ENCODE measurements around the gene GPR45.
"Not testable (repeated sequence)": the region's sequence is repeated elsewhere in the genome, so short reads cannot be mapped to it uniquely, and the experiment has no call there.

The GPR45 gene

GRCh38 chr2:105251016-105251648, 9.6 kb downstream of the GPR45 start:
- H3K4me1 ChIP-seq (ENCODE audit: control insufficient read depth in 5 of 5, insufficient read depth in 5 of 5, low read length in 5 of 5); H3K27me3 ChIP-seq (ENCODE audit: control insufficient read depth in 5 of 5, insufficient read depth in 4 of 5, low read length in 5 of 5); H3K9me3 ChIP-seq (ENCODE audit: control insufficient read depth in 5 of 5, low read length in 5 of 5); H3K9ac ChIP-seq (ENCODE audit: low read length in 5 of 5); H3K4me3 ChIP-seq (ENCODE audit: low read depth in 1 of 5, low read length in 5 of 5); H3K27ac ChIP-seq (ENCODE audit: low read depth, low read length); H3K36me3 ChIP-seq (ENCODE audit: control insufficient read depth in 5 of 5, insufficient read depth in 5 of 5, low read length in 5 of 5): not testable (repeated sequence)

- Histone ChIP-seq H3K9me3 (ENCODE audit: control insufficient read depth in 5 of 5, low read length in 5 of 5) (no peaks in the 10 kb centered on the region), H3K36me3 (ENCODE audit: control insufficient read depth in 5 of 5, insufficient read depth in 5 of 5, low read length in 5 of 5) (no peaks in the 10 kb centered on the region), H3K9ac (ENCODE audit: low read length in 5 of 5) (no peak overlapping the region), H3K4me3 (ENCODE audit: low read depth in 1 of 5, low read length in 5 of 5) (no peak overlapping the region), H3K27me3 (ENCODE audit: control insufficient read depth in 5 of 5, insufficient read depth in 4 of 5, low read length in 5 of 5) (no peaks in the 10 kb centered on the region), H3K27ac (ENCODE audit: low read depth, low read length) (no peak overlapping the region), H3K4me1 (ENCODE audit: control insufficient read depth in 5 of 5, insufficient read depth in 5 of 5, low read length in 5 of 5) (peaks cover 0 to 6% (median 5%) of the 10 kb centered on the region in 5 donors)
Observed at GRCh38 chr2:105252271-105252670, 10.7 kb downstream of the GPR45 start.

- Histone ChIP-seq H3K36me3 (ENCODE audit: control insufficient read depth in 5 of 5, insufficient read depth in 5 of 5, low read length in 5 of 5) (no peaks in the 10 kb centered on the region), H3K9ac (ENCODE audit: low read length in 5 of 5) (no peak overlapping the region), H3K27ac (ENCODE audit: low read depth, low read length) (no peak overlapping the region), H3K9me3 (ENCODE audit: control insufficient read depth in 5 of 5, low read length in 5 of 5) (no peaks in the 10 kb centered on the region), H3K4me1 (ENCODE audit: control insufficient read depth in 5 of 5, insufficient read depth in 5 of 5, low read length in 5 of 5) (no peaks in the 10 kb centered on the region), H3K4me3 (ENCODE audit: low read depth in 1 of 5, low read length in 5 of 5) (no peak overlapping the region), H3K27me3 (ENCODE audit: control insufficient read depth in 5 of 5, insufficient read depth in 4 of 5, low read length in 5 of 5) (no peaks in the 10 kb centered on the region)
Observed at GRCh38 chr2:105254531-105255210, 13.1 kb downstream of the GPR45 start.

- Histone ChIP-seq H3K27ac (ENCODE audit: low read depth, low read length) (no peak overlapping the region), H3K4me1 (ENCODE audit: control insufficient read depth in 5 of 5, insufficient read depth in 5 of 5, low read length in 5 of 5) (no peaks in the 10 kb centered on the region), H3K9me3 (ENCODE audit: control insufficient read depth in 5 of 5, low read length in 5 of 5) (no peaks in the 10 kb centered on the region), H3K36me3 (ENCODE audit: control insufficient read depth in 5 of 5, insufficient read depth in 5 of 5, low read length in 5 of 5) (no peaks in the 10 kb centered on the region), H3K4me3 (ENCODE audit: low read depth in 1 of 5, low read length in 5 of 5) (no peak overlapping the region), H3K27me3 (ENCODE audit: control insufficient read depth in 5 of 5, insufficient read depth in 4 of 5, low read length in 5 of 5) (no peaks in the 10 kb centered on the region), H3K9ac (ENCODE audit: low read length in 5 of 5) (no peak overlapping the region)
Observed at GRCh38 chr2:105255979-105256378, 14.4 kb downstream of the GPR45 start.

GRCh38 chr2:105256431-105257047, 15.0 kb downstream of the GPR45 start:
- H3K27me3 ChIP-seq (ENCODE audit: control insufficient read depth in 5 of 5, insufficient read depth in 4 of 5, low read length in 5 of 5) = no peaks in the 10 kb centered on the region
- H3K4me3 ChIP-seq (ENCODE audit: low read depth in 1 of 5, low read length in 5 of 5) = no peak overlapping the region
- H3K9me3 ChIP-seq (ENCODE audit: control insufficient read depth in 5 of 5, low read length in 5 of 5) = no peaks in the 10 kb centered on the region
- no peak overlapping the region for H3K27ac ChIP-seq (ENCODE audit: low read depth, low read length)
- no peak overlapping the region for H3K9ac ChIP-seq (ENCODE audit: low read length in 5 of 5)
- no peaks in the 10 kb centered on the region for H3K4me1 ChIP-seq (ENCODE audit: control insufficient read depth in 5 of 5, insufficient read depth in 5 of 5, low read length in 5 of 5)
- no peaks in the 10 kb centered on the region for H3K36me3 ChIP-seq (ENCODE audit: control insufficient read depth in 5 of 5, insufficient read depth in 5 of 5, low read length in 5 of 5)

GRCh38 chr2:105257981-105258380, 16.4 kb downstream of the GPR45 start:
- peaks cover 0 to 9% (median 2%) of the 10 kb centered on the region in 5 donors for H3K36me3 ChIP-seq (ENCODE audit: control insufficient read depth in 5 of 5, insufficient read depth in 5 of 5, low read length in 5 of 5)
- H3K4me1 ChIP-seq (ENCODE audit: control insufficient read depth in 5 of 5, insufficient read depth in 5 of 5, low read length in 5 of 5) = no peaks in the 10 kb centered on the region
- no peaks in the 10 kb centered on the region for H3K27me3 ChIP-seq (ENCODE audit: control insufficient read depth in 5 of 5, insufficient read depth in 4 of 5, low read length in 5 of 5)
- H3K27ac ChIP-seq (ENCODE audit: low read depth, low read length) = no peak overlapping the region
- no peaks in the 10 kb centered on the region for H3K9me3 ChIP-seq (ENCODE audit: control insufficient read depth in 5 of 5, low read length in 5 of 5)
- H3K9ac ChIP-seq (ENCODE audit: low read length in 5 of 5) = no peak overlapping the region
- no peak overlapping the region for H3K4me3 ChIP-seq (ENCODE audit: low read depth in 1 of 5, low read length in 5 of 5)

GRCh38 chr2:105258835-105259350, 17.4 kb downstream of the GPR45 start:
- H3K4me3 ChIP-seq (ENCODE audit: low read depth in 1 of 5, low read length in 5 of 5) = no peak overlapping the region
- no peaks in the 10 kb centered on the region for H3K27me3 ChIP-seq (ENCODE audit: control insufficient read depth in 5 of 5, insufficient read depth in 4 of 5, low read length in 5 of 5)
- no peaks in the 10 kb centered on the region for H3K9me3 ChIP-seq (ENCODE audit: control insufficient read depth in 5 of 5, low read length in 5 of 5)

GRCh38 chr2:105261061-105261460, 19.5 kb downstream of the GPR45 start:
- H3K9ac ChIP-seq (ENCODE audit: low read length in 5 of 5) = no peak overlapping the region
- H3K4me1 ChIP-seq (ENCODE audit: control insufficient read depth in 5 of 5, insufficient read depth in 5 of 5, low read length in 5 of 5) = no peaks in the 10 kb centered on the region
- H3K9me3 ChIP-seq (ENCODE audit: control insufficient read depth in 5 of 5, low read length in 5 of 5) = no peaks in the 10 kb centered on the region
- H3K36me3 ChIP-seq (ENCODE audit: control insufficient read depth in 5 of 5, insufficient read depth in 5 of 5, low read length in 5 of 5) = peaks cover 9 to 32% (median 13%) of the 10 kb centered on the region in 5 donors
- no peak overlapping the region for H3K27ac ChIP-seq (ENCODE audit: low read depth, low read length)
- H3K4me3 ChIP-seq (ENCODE audit: low read depth in 1 of 5, low read length in 5 of 5) = no peak overlapping the region
- H3K27me3 ChIP-seq (ENCODE audit: control insufficient read depth in 5 of 5, insufficient read depth in 4 of 5, low read length in 5 of 5) = no peaks in the 10 kb centered on the region

More at GRCh38 chr2:105258835-105259350, 17.4 kb downstream of the GPR45 start:
- H3K9ac ChIP-seq (ENCODE audit: low read length in 5 of 5) = no peak overlapping the region
- no peak overlapping the region for H3K27ac ChIP-seq (ENCODE audit: low read depth, low read length)
- H3K4me1 ChIP-seq (ENCODE audit: control insufficient read depth in 5 of 5, insufficient read depth in 5 of 5, low read length in 5 of 5) = no peaks in the 10 kb centered on the region
- H3K36me3 ChIP-seq (ENCODE audit: control insufficient read depth in 5 of 5, insufficient read depth in 5 of 5, low read length in 5 of 5) = peaks cover under 1 to 17% (median 3%) of the 10 kb centered on the region in 5 donors

- Histone ChIP-seq H3K36me3 (ENCODE audit: control insufficient read depth in 5 of 5, insufficient read depth in 5 of 5, low read length in 5 of 5) (peaks cover 13 to 48% (median 30%) of the 10 kb centered on the region in 5 donors), H3K27ac (ENCODE audit: low read depth, low read length) (no peak overlapping the region)
Observed at GRCh38 chr2:105262651-105263091, 21.1 kb downstream of the GPR45 start.

GRCh38 chr2:105269426-105269825, 27.9 kb downstream of the GPR45 start:
- Histone ChIP-seq H3K9ac (ENCODE audit: low read length in 5 of 5) (no peak overlapping the region), H3K9me3 (ENCODE audit: control insufficient read depth in 5 of 5, low read length in 5 of 5) (no peaks in the 10 kb centered on the region), H3K36me3 (ENCODE audit: control insufficient read depth in 5 of 5, insufficient read depth in 5 of 5, low read length in 5 of 5) (peaks cover 31 to 97% (median 88%) of the 10 kb centered on the region in 5 donors)

More at GRCh38 chr2:105262651-105263091, 21.1 kb downstream of the GPR45 start:
- no peak overlapping the region for H3K4me3 ChIP-seq (ENCODE audit: low read depth in 1 of 5, low read length in 5 of 5)
- no peaks in the 10 kb centered on the region for H3K4me1 ChIP-seq (ENCODE audit: control insufficient read depth in 5 of 5, insufficient read depth in 5 of 5, low read length in 5 of 5)
- no peaks in the 10 kb centered on the region for H3K27me3 ChIP-seq (ENCODE audit: control insufficient read depth in 5 of 5, insufficient read depth in 4 of 5, low read length in 5 of 5)
- H3K9ac ChIP-seq (ENCODE audit: low read length in 5 of 5) = no peak overlapping the region
- no peaks in the 10 kb centered on the region for H3K9me3 ChIP-seq (ENCODE audit: control insufficient read depth in 5 of 5, low read length in 5 of 5)

More at GRCh38 chr2:105269426-105269825, 27.9 kb downstream of the GPR45 start:
- no peak overlapping the region for H3K27ac ChIP-seq (ENCODE audit: low read depth, low read length)
- peaks cover 0 to 4% (median 0%) of the 10 kb centered on the region in 5 donors for H3K4me1 ChIP-seq (ENCODE audit: control insufficient read depth in 5 of 5, insufficient read depth in 5 of 5, low read length in 5 of 5)
- no peaks in the 10 kb centered on the region for H3K27me3 ChIP-seq (ENCODE audit: control insufficient read depth in 5 of 5, insufficient read depth in 4 of 5, low read length in 5 of 5)
- H3K4me3 ChIP-seq (ENCODE audit: low read depth in 1 of 5, low read length in 5 of 5) = no peak overlapping the region

Measured in subcutaneous abdominal adipose tissue (tissue), 5 donors.